ENCODE measurements around the gene PRKAG2.
"Not testable (repeated sequence)": the region's sequence is repeated elsewhere in the genome, so short reads cannot be mapped to it uniquely, and the experiment has no call there.

GRCh38 chr7:151748021-151748420 lies 128.9 kb downstream of the PRKAG2 start:
- not testable (repeated sequence) for TF ChIP-seq POLR2A (IDR thresholded peaks at IDR 0.05; ENCODE audit: extremely low read depth, insufficient read length); CTCF (IDR thresholded peaks at IDR 0.05; ENCODE audit: low read depth, low read length); MAX (IDR thresholded peaks at IDR 0.05; ENCODE audit: low read depth, low read length)

All from NB4 (cell line).